Body of pancreas (tissue), 4 donors: ENCODE results near the gene CHAC2. TPM values are rescaled to one million over a fixed set of nuclear protein-coding genes. Genes with fewer than 3 reads are reported as not detected.
"Not testable (repeated sequence)": the region's sequence is repeated elsewhere in the genome, so short reads cannot be mapped to it uniquely, and the experiment has no call there.

Experiments used
- ATAC-seq: fragments of 150-250 bp; one replicate; pipeline ENCODE4 v1.9.1; 2016
- DNase-seq, 4 donors: peaks; one replicate each; pipeline ENCODE4 v3.0.0-alpha.2; 2019
- H3K27ac ChIP-seq, 4 donors: fragments of 200-600 bp; sonication (generic); 1 replicate in 3 of 4; 2 replicates in 1 of 4; pipeline versions ENCODE4 v1.5.1 to v1.6.1; 2016 to 2019; ENCODE audit warnings: mild to moderate bottlenecking in 1 of 4, mixed read lengths in 1 of 4, moderate library complexity in 1 of 4
- H3K27me3 ChIP-seq, 2 donors: fragments of 200-600 bp; sonication (generic); one replicate each; pipeline ENCODE4 v1.6.0; 2016; ENCODE audit warnings: mild to moderate bottlenecking in 1 of 2
- H3K36me3 ChIP-seq, 2 donors: fragments of 200-600 bp; sonication (generic); replicated peaks in 1 of 2; 2 replicates each; pipeline ENCODE4 v1.5.1; 2016; ENCODE audit warnings: low read depth in 2 of 2; ENCODE audit not compliant: insufficient read depth in 1 of 2
- H3K4me1 ChIP-seq: fragments of 200-600 bp; sonication (generic); one replicate; pipeline ENCODE4 v1.6.0; 2016
- H3K4me3 ChIP-seq, 2 donors: fragments of 200-600 bp; sonication (generic); 1 replicate in 1 of 2; 2 replicates in 1 of 2; pipeline ENCODE4 v1.5.1; 2016 to 2019
- H3K9me3 ChIP-seq, 3 donors: fragments of 200-600 bp; sonication (generic); 1 replicate in 2 of 3; 2 replicates in 1 of 3; pipeline ENCODE4 v1.5.1; 2016
- POLR2A ChIP-seq, 3 donors: fragments of 450-650 bp; IDR thresholded peaks; one replicate each; pipeline ENCODE4 v1.6.1; 2016; ENCODE audit warnings: antibody characterized with exemption in 3 of 3, mild to moderate bottlenecking in 2 of 3
- WGBS, 2 donors: methylation state at CpG; one replicate each; pipeline ENCODE4 v1.1.5; 2017; 5-methylcytosine and 5-hydroxymethylcytosine counted together
- intact Hi-C: fragments of 100-400 bp; cut with DNase I; formaldehyde crosslinking; loops from one replicate; pipeline ENCODE4 v1.15.1; 2023
- total RNA-seq, 2 donors: library from RNA; depleted of rRNA; stranded (reverse); fragments of >200 nt; gene quantifications; one replicate each; pipeline ENCODE4 v1.1.0, GENCODE V29; 2016
- TF ChIP-seq, protein P1 (sequence below), 7 experiments: fragments of 450-650 bp in 4 of 7; fragments of 200-600 bp in 3 of 7; sonication (generic) in 3 of 7; IDR thresholded peaks; one replicate each; pipeline ENCODE4 v1.5.1; 2016 to 2019; ENCODE audit warnings: antibody characterized with exemption in 7 of 7

The CHAC2 gene
- total RNA-seq, 2 donors from 2014 or later = 2.1 to 5.9 TPM

GRCh38 chr2:53820711-53821110, 53.1 kb downstream of the CHAC2 start:
- Histone ChIP-seq H3K27ac (no peak overlapping the region), H3K36me3 (peaks cover 0 to 5% of the 10 kb centered on the region in 2 donors), H3K9me3 (no peaks in the 10 kb centered on the region), H3K4me3 (no peak overlapping the region), H3K4me1 (peaks cover 1% of the 10 kb centered on the region), H3K27me3 (no peaks in the 10 kb centered on the region)
- ATAC-seq (no peak), DNase-seq (no peak)
- 87 to 91% methylated on average over 4 of the region's 4 CpGs for WGBS, 2 donors
- TF ChIP-seq POLR2A (IDR thresholded peaks at IDR 0.05) = no peak
- TF ChIP-seq, protein P1, sequence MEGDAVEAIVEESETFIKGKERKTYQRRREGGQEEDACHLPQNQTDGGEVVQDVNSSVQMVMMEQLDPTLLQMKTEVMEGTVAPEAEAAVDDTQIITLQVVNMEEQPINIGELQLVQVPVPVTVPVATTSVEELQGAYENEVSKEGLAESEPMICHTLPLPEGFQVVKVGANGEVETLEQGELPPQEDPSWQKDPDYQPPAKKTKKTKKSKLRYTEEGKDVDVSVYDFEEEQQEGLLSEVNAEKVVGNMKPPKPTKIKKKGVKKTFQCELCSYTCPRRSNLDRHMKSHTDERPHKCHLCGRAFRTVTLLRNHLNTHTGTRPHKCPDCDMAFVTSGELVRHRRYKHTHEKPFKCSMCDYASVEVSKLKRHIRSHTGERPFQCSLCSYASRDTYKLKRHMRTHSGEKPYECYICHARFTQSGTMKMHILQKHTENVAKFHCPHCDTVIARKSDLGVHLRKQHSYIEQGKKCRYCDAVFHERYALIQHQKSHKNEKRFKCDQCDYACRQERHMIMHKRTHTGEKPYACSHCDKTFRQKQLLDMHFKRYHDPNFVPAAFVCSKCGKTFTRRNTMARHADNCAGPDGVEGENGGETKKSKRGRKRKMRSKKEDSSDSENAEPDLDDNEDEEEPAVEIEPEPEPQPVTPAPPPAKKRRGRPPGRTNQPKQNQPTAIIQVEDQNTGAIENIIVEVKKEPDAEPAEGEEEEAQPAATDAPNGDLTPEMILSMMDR (IDR thresholded peaks at IDR 0.05) = no peak
- intact Hi-C loops = no loop called here

GRCh38 chr2:53821810-53822209, 54.2 kb downstream of the CHAC2 start:
- H3K4me1 ChIP-seq = peaks cover 10% of the 10 kb centered on the region
- WGBS, 2 donors = 88 to 92% methylated on average over 6 of the region's 6 CpGs
- no peak overlapping the region for H3K27ac ChIP-seq
- ATAC-seq = no peak
- DNase-seq = no peak
- no peak overlapping the region for H3K4me3 ChIP-seq
- TF ChIP-seq, protein P1 (IDR thresholded peaks at IDR 0.05) = no peak
- TF ChIP-seq POLR2A (IDR thresholded peaks at IDR 0.05) = no peak
- H3K36me3 ChIP-seq = peaks cover 0 to 2% of the 10 kb centered on the region in 2 donors
- intact Hi-C loops = no loop called here
- H3K27me3 ChIP-seq = no peaks in the 10 kb centered on the region
- H3K9me3 ChIP-seq = no peaks in the 10 kb centered on the region

DNA sequence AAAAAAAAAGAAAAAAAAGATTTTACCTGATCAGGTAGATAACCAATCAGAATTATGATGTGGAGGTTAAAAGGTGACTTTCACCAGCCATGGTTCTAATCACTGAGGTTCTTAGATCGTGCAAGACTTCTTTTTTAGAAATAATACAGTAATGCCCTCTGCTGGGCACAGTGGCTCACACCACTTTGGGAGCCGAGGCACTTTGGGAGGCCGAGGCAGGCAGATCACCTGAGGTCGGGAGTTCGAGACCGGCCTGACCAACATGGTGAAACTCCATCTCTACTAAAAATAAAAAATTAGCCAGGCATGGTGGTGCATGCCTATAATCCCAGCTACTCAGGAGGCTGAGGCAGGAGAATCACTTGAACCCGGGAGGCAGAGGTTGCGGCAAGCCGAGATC, 56.0 kb downstream of the CHAC2 start:
- DNase-seq, intact Hi-C loops, H3K27ac ChIP-seq, H3K36me3 ChIP-seq, ATAC-seq, H3K4me3 ChIP-seq, H3K9me3 ChIP-seq, H3K27me3 ChIP-seq: not testable (repeated sequence)
- peaks cover 14% of the 10 kb centered on the region for H3K4me1 ChIP-seq
- WGBS, 2 donors = 90% methylated on average over 9 of the region's 9 CpGs

Other genes starting within 250 kb of the CHAC2 start
- 10 to 100 TPM; 10.5 to 14.0 TPM for gene ASB3, start 19.1 kb downstream of the CHAC2 start, total RNA-seq
- gene ERLEC1, start 19.2 kb downstream of the CHAC2 start, total RNA-seq = 10 to 100 TPM; 43.8 to 86.7 TPM
- gene GPR75, start 92.2 kb downstream of the CHAC2 start, total RNA-seq = 1 to 10 TPM; 2.1 to 4.0 TPM
- gene PSME4, start 203.2 kb downstream of the CHAC2 start, total RNA-seq = 10 to 100 TPM; 19.1 to 28.0 TPM